ENCODE results near the gene SCUBE3.

GRCh38 chr6:35179901-35180535 lies 33.7 kb upstream of the SCUBE3 start:
- TF ChIP-seq CTCF (conservative IDR thresholded peaks at IDR 0.05; ENCODE audit: low read length) (no peak), EZH2phosphoT487 (IDR thresholded peaks at IDR 0.05; ENCODE audit: borderline replicate concordance) (no peak)
